GM18502 (cell line): ENCODE measurements around the gene PSMA7.
"Not testable (repeated sequence)": the region's sequence is repeated elsewhere in the genome, so short reads cannot be mapped to it uniquely, and the experiment has no call there.

Experiments used
- ATAC-seq: cut with Tn5 transposase; IDR thresholded peaks from one replicate; pipeline ENCODE4 v1.9.1; 2021; ENCODE audit warnings: mild to moderate bottlenecking; ENCODE audit not compliant: unreplicated experiment, poor library complexity

PSMA7 gene

GRCh38 chr20:62121776-62122653, 21.2 kb downstream of the PSMA7 start, which contains the start of gene LSM14B:
Gene LSM14B, plus strand, starts transcription at chr20:62122475. Its CDS starts 192 bp downstream, at chr20:62122667.
- peak; percentile 80 for ATAC-seq

GRCh38 chr20:62120990-62121775, 22.0 kb downstream of the PSMA7 start:
- ATAC-seq: peak; percentile 21

GRCh38 chr20:62120365-62120762, 22.8 kb downstream of the PSMA7 start:
- ATAC-seq: no peak

- no peak for ATAC-seq
These were observed 23.4 kb downstream of the PSMA7 start for GRCh38 chr20:62119591-62120364.

GRCh38 chr20:62119115-62119514, 24.1 kb downstream of the PSMA7 start:
- no peak for ATAC-seq

- no peak for ATAC-seq
These were observed 24.8 kb downstream of the PSMA7 start for GRCh38 chr20:62118113-62119043.

GRCh38 chr20:62117658-62118057, 25.5 kb downstream of the PSMA7 start:
- ATAC-seq: no peak

- ATAC-seq: no peak
These were observed 25.9 kb downstream of the PSMA7 start for GRCh38 chr20:62117362-62117646.

- ATAC-seq: no peak
These were observed 26.4 kb downstream of the PSMA7 start for GRCh38 chr20:62116558-62117361.

GRCh38 chr20:62115800-62116407, 27.3 kb downstream of the PSMA7 start:
- ATAC-seq: not testable (repeated sequence)

GRCh38 chr20:62114894-62115293, 28.3 kb downstream of the PSMA7 start:
- no peak for ATAC-seq

GRCh38 chr20:62112368-62112767, 30.8 kb downstream of the PSMA7 start:
- no peak for ATAC-seq

GRCh38 chr20:62111148-62111547, 32.0 kb downstream of the PSMA7 start:
- ATAC-seq: no peak

- ATAC-seq: no peak
These were observed 37.6 kb downstream of the PSMA7 start for GRCh38 chr20:62105592-62105991.

GRCh38 chr20:62104791-62105345, 38.3 kb downstream of the PSMA7 start:
- ATAC-seq: no peak

- no peak for ATAC-seq
These were observed 38.9 kb downstream of the PSMA7 start for GRCh38 chr20:62104234-62104789.

- ATAC-seq: no peak
These were observed 39.5 kb downstream of the PSMA7 start for GRCh38 chr20:62103508-62104233.
